Gastrocnemius medialis (tissue), 4 donors: ENCODE data around the gene NHLRC4.

Experiments
- CTCF ChIP-seq, 5 experiments: fragments of 450-650 bp in 3 of 5; fragments of 200-600 bp in 2 of 5; sonication (generic) in 2 of 5; IDR thresholded peaks in 4 of 5; conservative IDR thresholded peaks in 1 of 5; 1 replicate in 4 of 5; 2 replicates in 1 of 5; pipeline ENCODE4 v1.5.1; 2016 to 2019; ENCODE audit warnings: antibody characterized with exemption in 5 of 5, mild to moderate bottlenecking in 3 of 5, moderate library complexity in 3 of 5
- POLR2A ChIP-seq, 2 donors: fragments of 450-650 bp; IDR thresholded peaks; one replicate each; pipeline ENCODE4 v1.6.1; 2017; ENCODE audit warnings: antibody characterized with exemption in 2 of 2, mild to moderate bottlenecking in 2 of 2, moderate library complexity in 2 of 2

GRCh38 chr16:586047-586644 lies 19.3 kb downstream of the NHLRC4 start:
- TF ChIP-seq CTCF (IDR thresholded peaks at IDR 0.05 in 4 of 5, conservative IDR thresholded peaks at IDR 0.05 in 1 of 5) (no peak), POLR2A (IDR thresholded peaks at IDR 0.05) (no peak)
